OCI-LY7 (cell line): ENCODE measurements around the gene DUSP22.

Experiments
- CTCF ChIP-seq: fragments of 200-600 bp; sonication (generic); conservative IDR thresholded peaks from 2 replicates; pipeline ENCODE4 v1.5.1; 2014; ENCODE audit warnings: mild to moderate bottlenecking, antibody characterized with exemption, low read length, moderate library complexity, mixed read lengths
- EZH2phosphoT487 ChIP-seq: fragments of 200-600 bp; sonication (generic); IDR thresholded peaks from 2 replicates; pipeline ENCODE4 v1.6.1; 2018; ENCODE audit warnings: low read depth, borderline replicate concordance, mild to moderate bottlenecking, mixed run types, antibody characterized with exemption, low read length, moderate library complexity, mixed read lengths

GRCh38 chr6:353642-354614 is 61.6 kb downstream of the DUSP22 start:
- TF ChIP-seq EZH2phosphoT487, result no peak
- TF ChIP-seq CTCF, result no peak
